ENCODE results near the gene UBE2L3. TPM values are rescaled to one million over a fixed set of nuclear protein-coding genes. Genes with fewer than 3 reads are reported as not detected.

The UBE2L3 gene
- total and polyA plus RNA-seq, 8 donors, result 43.3 to 55.7 (median 48.1) TPM

GRCh38 chr22:21624120-21624879, 56.8 kb downstream of the UBE2L3 start:
- ATAC-seq (no peak), DNase-seq (peak in 1 of 4 donors; percentile 60)
- Histone ChIP-seq H3K4me1 (peaks cover 7 to 70% of the 10 kb centered on the region in 2 donors), H3K27me3 (no peaks in the 10 kb centered on the region), H3K4me3 (no peak overlapping the region), H3K27ac (peak overlapping the region in 1 of 2 donors; percentile 37), H3K9me3 (no peaks in the 10 kb centered on the region), H3K36me3 (peaks cover 0 to 42% of the 10 kb centered on the region in 2 donors)
- intact Hi-C loops (cut with DNase I), result no loop called here
- TF ChIP-seq, protein P1, sequence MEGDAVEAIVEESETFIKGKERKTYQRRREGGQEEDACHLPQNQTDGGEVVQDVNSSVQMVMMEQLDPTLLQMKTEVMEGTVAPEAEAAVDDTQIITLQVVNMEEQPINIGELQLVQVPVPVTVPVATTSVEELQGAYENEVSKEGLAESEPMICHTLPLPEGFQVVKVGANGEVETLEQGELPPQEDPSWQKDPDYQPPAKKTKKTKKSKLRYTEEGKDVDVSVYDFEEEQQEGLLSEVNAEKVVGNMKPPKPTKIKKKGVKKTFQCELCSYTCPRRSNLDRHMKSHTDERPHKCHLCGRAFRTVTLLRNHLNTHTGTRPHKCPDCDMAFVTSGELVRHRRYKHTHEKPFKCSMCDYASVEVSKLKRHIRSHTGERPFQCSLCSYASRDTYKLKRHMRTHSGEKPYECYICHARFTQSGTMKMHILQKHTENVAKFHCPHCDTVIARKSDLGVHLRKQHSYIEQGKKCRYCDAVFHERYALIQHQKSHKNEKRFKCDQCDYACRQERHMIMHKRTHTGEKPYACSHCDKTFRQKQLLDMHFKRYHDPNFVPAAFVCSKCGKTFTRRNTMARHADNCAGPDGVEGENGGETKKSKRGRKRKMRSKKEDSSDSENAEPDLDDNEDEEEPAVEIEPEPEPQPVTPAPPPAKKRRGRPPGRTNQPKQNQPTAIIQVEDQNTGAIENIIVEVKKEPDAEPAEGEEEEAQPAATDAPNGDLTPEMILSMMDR (IDR thresholded peaks at IDR 0.05), result no peak

- Histone ChIP-seq H3K4me3 (no peak overlapping the region), H3K36me3 (peaks cover 0 to 38% of the 10 kb centered on the region in 2 donors), H3K27me3 (no peaks in the 10 kb centered on the region), H3K27ac (peak overlapping the region in 1 of 2 donors; percentile 37), H3K4me1 (peaks cover 7 to 73% of the 10 kb centered on the region in 2 donors), H3K9me3 (no peaks in the 10 kb centered on the region)
- DNase-seq, result peak in 1 of 4 donors; percentile 40
- ATAC-seq, result no peak
- intact Hi-C loops (cut with DNase I), result no loop called here
- TF ChIP-seq, protein P1 (IDR thresholded peaks at IDR 0.05), result no peak
These were observed 57.6 kb downstream of the UBE2L3 start for GRCh38 chr22:21624880-21625791.

- Histone ChIP-seq H3K36me3 (peaks cover 0 to 38% of the 10 kb centered on the region in 2 donors), H3K4me1 (peaks cover 7 to 70% of the 10 kb centered on the region in 2 donors), H3K4me3 (no peak overlapping the region), H3K27ac (no peak overlapping the region), H3K27me3 (no peaks in the 10 kb centered on the region), H3K9me3 (no peaks in the 10 kb centered on the region)
- TF ChIP-seq, protein P1 (IDR thresholded peaks at IDR 0.05), result no peak
- ATAC-seq, result no peak
- peak in 1 of 4 donors; percentile 8 for DNase-seq
- intact Hi-C loops (cut with DNase I), result no loop called here
These were observed 58.7 kb downstream of the UBE2L3 start for GRCh38 chr22:21626073-21626734.

DNA sequence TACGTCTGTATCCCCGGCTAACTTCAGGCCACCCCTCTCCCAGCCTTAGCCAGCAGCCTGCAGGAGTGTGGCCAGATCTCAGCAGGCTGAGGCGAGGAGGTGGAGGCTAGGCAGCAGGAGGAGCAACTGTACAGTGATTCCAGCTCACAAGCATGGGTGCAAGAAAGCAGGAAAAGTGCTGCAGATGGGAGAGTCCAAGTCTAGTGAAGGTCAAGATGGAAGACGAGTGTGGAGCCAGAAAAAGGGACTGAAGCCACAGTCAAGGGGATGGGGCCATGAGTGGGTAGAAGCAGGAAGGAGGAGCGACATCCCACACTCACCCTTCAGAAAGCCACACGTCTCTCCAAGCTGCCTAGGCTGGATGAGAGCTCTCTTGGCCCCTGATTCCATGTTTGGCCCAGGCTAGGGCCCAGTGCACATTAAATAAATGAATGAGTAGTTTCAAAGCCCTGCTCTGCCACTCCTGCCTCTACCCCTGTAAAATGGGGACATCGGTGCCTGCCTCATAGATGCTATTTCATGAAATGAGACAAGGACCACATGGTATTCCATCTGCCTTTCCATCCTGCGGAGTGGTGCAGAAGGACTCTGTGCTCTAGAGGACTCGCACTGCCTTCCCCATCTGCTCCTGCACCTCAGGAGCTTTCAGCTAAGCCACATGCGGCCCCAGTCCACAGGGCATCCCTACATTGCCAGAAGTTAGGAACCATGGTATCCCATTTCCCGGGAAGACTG, 59.4 kb downstream of the UBE2L3 start:
- Histone ChIP-seq H3K4me3 (no peak overlapping the region), H3K4me1 (peaks cover 5 to 65% of the 10 kb centered on the region in 2 donors), H3K27me3 (no peaks in the 10 kb centered on the region), H3K36me3 (peaks cover 0 to 38% of the 10 kb centered on the region in 2 donors), H3K9me3 (no peaks in the 10 kb centered on the region), H3K27ac (no peak overlapping the region)
- ATAC-seq (no peak), DNase-seq (peak in 1 of 4 donors; percentile 38)
- TF ChIP-seq, protein P1 (IDR thresholded peaks at IDR 0.05), result no peak
- intact Hi-C loops (cut with DNase I), result no loop called here
